ENCODE data around the gene REXO2.

REXO2 gene

DNA sequence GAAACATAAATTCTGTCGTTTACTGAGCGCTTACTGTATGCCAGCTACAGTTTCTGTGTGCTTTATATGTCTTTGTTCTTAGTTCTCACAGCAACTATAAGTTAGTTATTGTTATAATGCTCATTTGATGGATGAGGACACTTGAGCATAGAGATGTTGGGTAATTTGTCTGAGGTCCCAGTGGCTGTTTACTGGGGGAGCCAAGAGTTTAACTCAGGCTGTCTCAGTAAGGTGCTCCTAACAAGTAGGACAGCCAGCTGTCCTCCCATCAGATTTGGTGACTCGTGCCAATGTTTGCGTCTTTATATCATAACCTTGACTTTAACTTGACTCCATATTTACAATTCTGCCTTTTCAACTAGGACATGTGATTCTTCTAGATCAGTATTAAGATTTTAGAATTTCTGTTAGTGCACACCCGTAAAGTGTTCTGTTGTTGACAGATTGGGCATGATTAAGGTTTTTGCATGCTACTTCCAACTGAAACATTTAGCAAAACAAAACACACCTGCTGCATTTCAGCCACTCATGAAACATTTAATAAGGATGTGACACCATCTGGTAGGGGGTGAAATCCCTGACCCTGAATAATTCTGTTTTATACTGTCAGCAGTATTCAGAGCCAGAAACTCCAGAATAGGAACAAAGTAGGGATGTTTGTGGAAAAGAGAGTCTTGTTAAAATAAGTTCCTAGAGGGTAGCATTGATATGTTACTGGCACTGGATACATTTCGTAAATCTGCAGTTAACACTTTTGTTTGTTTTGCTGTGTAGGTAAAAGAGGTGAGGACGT lies 1.9 kb downstream of the REXO2 start:
- DNase-seq (ENCODE audit: low spot score) = no peak

- no peak for DNase-seq (ENCODE audit: low spot score)
Observed at GRCh38 chr11:114441921-114442320, 2.7 kb downstream of the REXO2 start.

DNA sequence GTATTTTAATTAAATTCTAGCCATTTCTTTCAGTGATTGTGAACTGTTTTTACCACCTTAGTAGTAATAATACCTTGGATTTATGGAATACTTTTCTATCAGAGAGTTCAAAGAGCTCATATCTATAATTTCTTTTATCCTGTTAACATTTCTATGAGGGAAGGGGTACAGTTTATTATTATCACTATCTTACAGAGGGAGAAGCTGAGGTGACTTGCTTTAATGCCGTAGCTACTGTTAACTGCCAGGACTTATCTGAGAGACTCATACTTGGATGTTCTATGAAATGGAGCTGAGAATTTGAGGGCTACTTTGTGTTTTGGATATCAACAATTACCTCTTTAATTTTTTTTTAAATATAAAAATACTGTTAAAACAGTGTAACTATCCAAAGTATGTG lies 3.3 kb downstream of the REXO2 start:
- no peak for DNase-seq (ENCODE audit: low spot score)

- no peak for DNase-seq (ENCODE audit: low spot score)
Observed at GRCh38 chr11:114447444-114447843, 8.2 kb downstream of the REXO2 start.

DNA sequence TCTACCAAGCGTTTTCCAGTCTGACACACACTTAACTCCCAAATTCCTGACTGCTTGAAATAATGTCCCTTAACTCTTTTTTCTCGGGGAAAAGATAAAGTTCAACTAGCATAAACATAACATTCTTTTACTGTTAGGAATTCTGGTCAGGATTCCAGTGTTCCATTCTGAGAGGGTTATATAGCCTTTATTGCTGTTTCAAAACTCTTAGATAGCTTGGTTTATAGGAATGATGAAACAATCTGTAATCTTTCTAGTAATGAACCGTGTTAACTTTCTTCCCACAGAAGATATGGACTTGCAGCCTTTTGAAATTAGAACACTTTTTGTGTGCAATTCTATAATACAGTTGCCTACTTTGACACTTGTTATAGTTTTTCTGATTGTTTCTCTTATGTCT lies 8.6 kb downstream of the REXO2 start:
- peak; percentile 42 for DNase-seq (ENCODE audit: low spot score)

DNA sequence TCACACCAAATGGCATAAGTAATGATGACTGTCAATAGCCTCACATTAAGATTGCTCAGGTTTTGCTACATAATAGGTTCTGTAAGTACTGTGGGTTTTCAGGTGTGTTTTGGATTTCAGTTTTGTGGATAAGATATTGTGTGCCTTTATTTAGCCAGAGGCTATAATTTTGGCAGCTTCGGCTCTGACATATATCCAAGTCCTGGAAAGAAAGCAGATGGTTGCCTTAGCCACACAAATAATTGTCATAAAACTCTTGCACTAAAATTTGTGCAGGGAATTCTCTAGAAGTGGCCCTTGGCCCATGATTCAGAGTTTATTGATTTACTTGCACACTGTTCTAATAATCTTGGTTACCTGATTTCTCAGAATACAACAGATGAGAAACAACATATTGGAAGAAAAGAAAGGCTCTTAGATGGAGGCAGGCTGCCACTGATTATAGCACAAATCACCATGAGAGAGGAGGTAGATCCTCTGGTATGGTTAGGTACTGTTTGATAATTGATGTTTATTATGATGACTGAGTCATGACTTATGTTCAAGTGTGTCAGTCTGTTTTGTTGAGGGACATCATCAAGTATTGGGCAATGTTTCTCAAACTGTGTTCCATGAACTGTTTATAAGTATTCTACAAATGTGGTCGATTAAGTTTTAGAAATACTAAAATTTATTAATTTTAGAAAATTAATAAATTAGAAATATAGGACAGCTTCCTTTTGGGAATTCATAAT lies 9.6 kb downstream of the REXO2 start:
- no peak for DNase-seq (ENCODE audit: low spot score)

DNA sequence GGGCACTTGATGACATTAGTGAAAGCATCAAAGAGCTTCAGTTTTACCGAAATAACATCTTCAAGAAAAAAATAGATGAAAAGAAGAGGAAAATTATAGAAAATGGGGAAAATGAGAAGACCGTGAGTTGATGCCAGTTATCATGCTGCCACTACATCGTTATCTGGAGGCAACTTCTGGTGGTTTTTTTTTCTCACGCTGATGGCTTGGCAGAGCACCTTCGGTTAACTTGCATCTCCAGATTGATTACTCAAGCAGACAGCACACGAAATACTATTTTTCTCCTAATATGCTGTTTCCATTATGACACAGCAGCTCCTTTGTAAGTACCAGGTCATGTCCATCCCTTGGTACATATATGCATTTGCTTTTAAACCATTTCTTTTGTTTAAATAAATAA lies 10.6 kb downstream of the REXO2 start:
- no peak for DNase-seq (ENCODE audit: low spot score)

DNA sequence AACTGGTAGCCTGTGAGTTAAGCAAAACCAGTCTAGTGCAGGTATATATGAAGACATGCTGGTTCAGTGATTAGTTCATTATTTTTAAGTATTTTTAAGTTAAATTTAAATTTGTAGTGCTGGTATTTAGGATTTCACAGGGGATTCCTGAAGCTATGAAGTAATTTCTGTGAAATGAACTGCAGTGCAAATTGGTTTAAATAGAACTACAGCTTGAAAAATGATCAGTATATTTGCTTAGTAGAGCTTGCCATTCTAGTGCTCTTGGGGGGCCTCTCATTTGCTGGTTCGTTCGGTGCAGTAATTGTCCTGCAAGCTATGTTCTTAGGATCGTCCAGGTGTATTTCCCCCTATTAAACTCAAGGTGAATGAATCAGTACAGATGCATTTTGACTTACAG lies 13.1 kb downstream of the REXO2 start:
- DNase-seq (ENCODE audit: low spot score) = no peak

DNA sequence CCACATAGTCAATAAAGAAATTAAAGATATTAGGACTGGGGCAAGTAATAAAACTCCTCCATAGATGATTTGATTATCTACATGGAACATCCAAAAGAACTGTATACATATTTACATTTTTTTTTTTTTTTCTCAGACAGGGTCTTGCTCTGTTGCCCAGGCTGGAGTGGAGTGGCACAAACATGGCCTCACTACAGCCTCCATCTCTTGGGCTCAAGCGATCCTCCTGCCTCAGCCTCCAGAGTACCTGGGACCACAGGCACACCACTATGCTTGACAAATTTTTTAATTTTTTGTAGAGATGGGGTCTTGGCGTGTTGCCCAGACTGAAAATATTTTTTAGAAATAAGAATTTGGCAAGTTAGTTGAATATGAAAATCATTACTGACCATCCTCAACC lies 24.7 kb downstream of the REXO2 start:
- DNase-seq (ENCODE audit: low spot score) = no peak

GRCh38 chr11:114466742-114467141 lies 27.5 kb downstream of the REXO2 start:
- DNase-seq (ENCODE audit: low spot score) = no peak

DNA sequence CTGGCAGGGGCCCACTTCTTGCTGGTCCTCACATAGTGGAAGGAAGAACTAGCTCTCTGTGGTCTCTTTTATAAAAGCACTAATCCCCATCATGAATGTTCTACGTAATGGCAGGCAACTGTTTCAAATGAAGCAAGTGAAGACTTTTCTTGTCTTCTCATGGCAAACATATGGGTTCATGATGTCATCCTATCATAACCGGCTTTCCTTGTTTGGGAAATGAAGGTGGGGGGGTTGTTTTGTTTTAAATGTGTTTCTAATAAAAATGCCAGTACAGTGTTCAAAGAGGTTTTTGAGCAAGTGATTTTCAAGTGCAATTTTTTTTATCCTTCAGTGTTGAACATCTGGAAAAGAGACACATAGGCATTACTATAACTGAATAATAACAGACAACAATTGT lies 33.4 kb downstream of the REXO2 start:
- no peak for DNase-seq (ENCODE audit: low spot score)

GRCh38 chr11:114478001-114478410 lies 38.7 kb downstream of the REXO2 start:
- no peak for DNase-seq (ENCODE audit: low spot score)

GRCh38 chr11:114478768-114479167 lies 39.5 kb downstream of the REXO2 start:
- DNase-seq (ENCODE audit: low spot score) = no peak

GRCh38 chr11:114479331-114479730 lies 40.1 kb downstream of the REXO2 start:
- no peak for DNase-seq (ENCODE audit: low spot score)

- no peak for DNase-seq (ENCODE audit: low spot score)
Observed at GRCh38 chr11:114482114-114482513, 42.8 kb downstream of the REXO2 start.

- no peak for DNase-seq (ENCODE audit: low spot score)
Observed at GRCh38 chr11:114483929-114484328, 44.7 kb downstream of the REXO2 start.

DNA sequence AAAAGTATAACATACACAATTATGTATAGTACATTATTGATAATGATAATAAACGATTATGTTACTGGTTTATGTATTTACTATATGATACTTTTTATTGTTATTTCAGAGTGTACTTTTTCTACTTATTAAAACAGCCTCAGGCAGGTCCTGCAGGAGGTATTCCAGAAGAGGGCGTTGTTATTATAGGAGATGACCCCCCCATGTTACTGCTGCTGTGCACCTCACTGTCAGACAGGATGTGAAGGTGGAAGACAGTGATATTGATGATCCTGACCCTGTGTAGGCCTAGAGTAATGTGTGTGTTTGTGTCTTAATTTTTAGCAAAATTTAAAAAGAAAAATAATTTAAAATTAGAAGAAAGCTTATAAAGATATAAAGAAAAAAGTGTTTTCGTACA lies 57.6 kb downstream of the REXO2 start:
- no peak for DNase-seq (ENCODE audit: low spot score)

DNA sequence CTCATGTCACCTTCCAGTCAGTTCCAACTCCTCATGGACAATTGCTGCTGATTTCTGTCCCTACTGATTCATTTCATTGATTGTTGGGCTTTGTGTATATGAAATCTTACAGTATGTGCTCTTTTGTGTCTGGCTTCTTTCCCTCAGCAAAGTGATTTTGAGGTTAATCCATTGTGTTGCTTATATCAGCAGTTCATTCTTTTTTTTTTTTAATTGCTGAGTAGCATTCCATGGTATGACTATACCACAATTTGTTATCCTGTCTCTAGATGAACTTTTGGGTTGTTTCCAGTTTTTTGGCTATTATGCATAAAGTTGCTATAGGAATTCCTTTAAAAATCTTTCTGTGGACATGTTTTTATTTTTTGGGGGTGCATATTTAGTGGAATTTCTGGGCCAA lies 60.5 kb downstream of the REXO2 start:
- DNase-seq (ENCODE audit: low spot score) = no peak
